HAP-1 (cell line): ENCODE results near the gene ATP6V0B.
A peak's percentile ranks its signal among the peaks of the same experiment; 100 is the strongest.

Experiments used
- DNase-seq, 2 experiments: peaks; one replicate each; pipeline ENCODE4 v3.0.0-alpha.2; 2016 to 2020; ENCODE audit warnings: low spot score in 2 of 2
- H3K27me3 ChIP-seq: fragments of 250-450 bp; sonication (Bioruptor Pico); 2 replicates; pipeline ENCODE4 v1.5.1; 2020; ENCODE audit warnings: low read depth, mild to moderate bottlenecking, moderate library complexity
- H3K36me3 ChIP-seq: fragments of 250-450 bp; sonication (Bioruptor Pico); replicated peaks from 2 replicates; pipeline ENCODE4 v1.5.1; 2020; ENCODE audit warnings: mild to moderate bottlenecking
- H3K4me1 ChIP-seq: fragments of 250-450 bp; sonication (Bioruptor Pico); 2 replicates; pipeline ENCODE4 v1.5.1; 2020; ENCODE audit warnings: mild to moderate bottlenecking
- H3K4me3 ChIP-seq: fragments of 250-450 bp; sonication (Bioruptor Pico); 2 replicates; pipeline ENCODE4 v1.5.1; 2020; ENCODE audit warnings: mild to moderate bottlenecking, moderate library complexity
- H3K9me3 ChIP-seq: fragments of 250-450 bp; sonication (Bioruptor Pico); 2 replicates; pipeline ENCODE4 v1.5.1; 2020; ENCODE audit warnings: mild to moderate bottlenecking, moderate library complexity
- in situ Hi-C: fragments of 300-500 bp; cut with MboI; formaldehyde crosslinking; loops from 3 replicates; pipeline ENCODE4 v1.14.3; 2020; ENCODE audit warnings: low sequenced_read_pairs, inconsistent platforms, mixed read lengths

Gene ATP6V0B

GRCh38 chr1:43978551-43979260 lies 3.9 kb downstream of the ATP6V0B start, which contains the start of gene B4GALT2:
B4GALT2 (plus strand) TSS chr1:43979210; CDS start chr1:43981161, 1,951 bp downstream.
- H3K9me3 ChIP-seq: no peaks in the 10 kb centered on the region
- DNase-seq: peak; percentile 45 to 66
- peak within 1 kb of the TSS; percentile 54 for H3K4me3 ChIP-seq
- no peaks in the 10 kb centered on the region for H3K27me3 ChIP-seq
- peaks cover 34% of the 10 kb centered on the region for H3K4me1 ChIP-seq
- peaks cover 37% of the 10 kb centered on the region for H3K36me3 ChIP-seq
- in situ Hi-C loops: no loop called here

- peak overlapping the region; percentile 54 for H3K4me3 ChIP-seq
- H3K36me3 ChIP-seq: peaks cover 38% of the 10 kb centered on the region
- no peaks in the 10 kb centered on the region for H3K27me3 ChIP-seq
- in situ Hi-C loops: no loop called here
- no peak for DNase-seq
- H3K4me1 ChIP-seq: peaks cover 34% of the 10 kb centered on the region
- no peaks in the 10 kb centered on the region for H3K9me3 ChIP-seq
These were observed 4.4 kb downstream of the ATP6V0B start for GRCh38 chr1:43979261-43979527.

- in situ Hi-C loops: no loop called here
These were observed 4.9 kb downstream of the ATP6V0B start for GRCh38 chr1:43979528-43980254.

GRCh38 chr1:43980255-43981134 lies 5.7 kb downstream of the ATP6V0B start:
- in situ Hi-C loops: no loop called here
- H3K4me3 ChIP-seq: peak overlapping the region; percentile 54
- peaks cover 44% of the 10 kb centered on the region for H3K36me3 ChIP-seq
- H3K27me3 ChIP-seq: no peaks in the 10 kb centered on the region
- H3K4me1 ChIP-seq: peaks cover 34% of the 10 kb centered on the region
- no peaks in the 10 kb centered on the region for H3K9me3 ChIP-seq
- DNase-seq: no peak

More at GRCh38 chr1:43979528-43980254, 4.9 kb downstream of the ATP6V0B start:
- peaks cover 43% of the 10 kb centered on the region for H3K36me3 ChIP-seq
- H3K4me1 ChIP-seq: peaks cover 34% of the 10 kb centered on the region
- H3K4me3 ChIP-seq: peak overlapping the region; percentile 54
- H3K27me3 ChIP-seq: no peaks in the 10 kb centered on the region
- no peaks in the 10 kb centered on the region for H3K9me3 ChIP-seq
- DNase-seq: peak; percentile 22 to 69

- Histone ChIP-seq H3K27me3 (no peaks in the 10 kb centered on the region), H3K9me3 (no peaks in the 10 kb centered on the region), H3K4me3 (no peak overlapping the region), H3K4me1 (peaks cover 34% of the 10 kb centered on the region), H3K36me3 (peaks cover 51% of the 10 kb centered on the region)
- in situ Hi-C loops: no loop called here
- no peak for DNase-seq
These were observed 6.4 kb downstream of the ATP6V0B start for GRCh38 chr1:43981135-43981491.

- Histone ChIP-seq H3K9me3 (no peaks in the 10 kb centered on the region), H3K4me3 (no peak overlapping the region), H3K27me3 (no peaks in the 10 kb centered on the region), H3K4me1 (peaks cover 29% of the 10 kb centered on the region), H3K36me3 (peaks cover 47% of the 10 kb centered on the region)
- no peak for DNase-seq
- in situ Hi-C loops: no loop called here
These were observed 6.9 kb downstream of the ATP6V0B start for GRCh38 chr1:43981636-43982035.

GRCh38 chr1:43982241-43982640 lies 7.5 kb downstream of the ATP6V0B start:
- no peak for DNase-seq
- H3K4me3 ChIP-seq: no peak overlapping the region
- peaks cover 41% of the 10 kb centered on the region for H3K36me3 ChIP-seq
- no peaks in the 10 kb centered on the region for H3K27me3 ChIP-seq
- no peaks in the 10 kb centered on the region for H3K9me3 ChIP-seq
- H3K4me1 ChIP-seq: peaks cover 23% of the 10 kb centered on the region
- in situ Hi-C loops: no loop called here

- no peak for DNase-seq
- H3K9me3 ChIP-seq: no peaks in the 10 kb centered on the region
- H3K4me3 ChIP-seq: no peak overlapping the region
- H3K27me3 ChIP-seq: no peaks in the 10 kb centered on the region
- in situ Hi-C loops: no loop called here
- H3K4me1 ChIP-seq: peaks cover 18% of the 10 kb centered on the region
- peaks cover 36% of the 10 kb centered on the region for H3K36me3 ChIP-seq
These were observed 8.0 kb downstream of the ATP6V0B start for GRCh38 chr1:43982808-43983207.

GRCh38 chr1:43983253-43983899 lies 8.6 kb downstream of the ATP6V0B start:
- Histone ChIP-seq H3K27me3 (no peaks in the 10 kb centered on the region), H3K36me3 (peaks cover 31% of the 10 kb centered on the region), H3K9me3 (no peaks in the 10 kb centered on the region), H3K4me3 (no peak overlapping the region), H3K4me1 (peaks cover 12% of the 10 kb centered on the region)
- in situ Hi-C loops: no loop called here
- no peak for DNase-seq

- H3K36me3 ChIP-seq: peaks cover 29% of the 10 kb centered on the region
- H3K4me1 ChIP-seq: peaks cover 8% of the 10 kb centered on the region; the same call in 1 of the 2 replicates
- H3K9me3 ChIP-seq: no peaks in the 10 kb centered on the region
- in situ Hi-C loops: no loop called here
- no peaks in the 10 kb centered on the region for H3K27me3 ChIP-seq
- no peak overlapping the region for H3K4me3 ChIP-seq
- no peak for DNase-seq
These were observed 10.1 kb downstream of the ATP6V0B start for GRCh38 chr1:43984855-43985254.

- Histone ChIP-seq H3K9me3 (no peaks in the 10 kb centered on the region), H3K36me3 (peaks cover 29% of the 10 kb centered on the region), H3K4me3 (no peak overlapping the region), H3K27me3 (no peaks in the 10 kb centered on the region), H3K4me1 (peaks cover 5% of the 10 kb centered on the region; the same call in 1 of the 2 replicates)
- in situ Hi-C loops: no loop called here
- no peak for DNase-seq
These were observed 11.3 kb downstream of the ATP6V0B start for GRCh38 chr1:43985984-43986595.

- Histone ChIP-seq H3K4me1 (peaks cover 6% of the 10 kb centered on the region; the same call in 1 of the 2 replicates), H3K36me3 (peaks cover 27% of the 10 kb centered on the region), H3K9me3 (no peaks in the 10 kb centered on the region), H3K4me3 (no peak overlapping the region), H3K27me3 (no peaks in the 10 kb centered on the region)
- in situ Hi-C loops: no loop called here
- DNase-seq: no peak
These were observed 12.0 kb downstream of the ATP6V0B start for GRCh38 chr1:43986712-43987111.
